Neural cell (in vitro differentiated cells): Measurements from ENCODE around the gene TBC1D5.

ENCODE experiments used
- EP300 ChIP-seq: fragments of 450-650 bp; conservative IDR thresholded peaks from 2 replicates; pipeline ENCODE4 v1.6.1; 2014; ENCODE audit warnings: antibody characterized with exemption, mild to moderate bottlenecking, moderate library complexity; ENCODE audit not compliant: poor library complexity, severe bottlenecking
- EZH2 ChIP-seq: fragments of 200-600, 300-800 bp; shearing (Covaris generic), sonication (generic); IDR thresholded peaks from 2 replicates; pipeline ENCODE4 v1.6.1; 2014; ENCODE audit warnings: antibody characterized with exemption, low read length, borderline replicate concordance, mild to moderate bottlenecking; ENCODE audit not compliant: insufficient read depth, poor library complexity, severe bottlenecking
- MXI1 ChIP-seq: fragments of 450-650 bp; conservative IDR thresholded peaks from 2 replicates; pipeline ENCODE4 v1.6.1; 2014; ENCODE audit warnings: antibody characterized with exemption, mild to moderate bottlenecking; ENCODE audit not compliant: poor library complexity, severe bottlenecking
- TF ChIP-seq, protein P1 (sequence below): fragments of 450-650 bp; IDR thresholded peaks from 2 replicates; pipeline ENCODE4 v1.5.1; 2014; ENCODE audit warnings: antibody characterized with exemption, mild to moderate bottlenecking, moderate library complexity; ENCODE audit not compliant: poor library complexity, severe bottlenecking
- TF ChIP-seq, protein P2 (sequence below): IDR thresholded peaks from 2 replicates; pipeline ENCODE4 v1.6.1; 2012; ENCODE audit warnings: borderline replicate concordance

DNA sequence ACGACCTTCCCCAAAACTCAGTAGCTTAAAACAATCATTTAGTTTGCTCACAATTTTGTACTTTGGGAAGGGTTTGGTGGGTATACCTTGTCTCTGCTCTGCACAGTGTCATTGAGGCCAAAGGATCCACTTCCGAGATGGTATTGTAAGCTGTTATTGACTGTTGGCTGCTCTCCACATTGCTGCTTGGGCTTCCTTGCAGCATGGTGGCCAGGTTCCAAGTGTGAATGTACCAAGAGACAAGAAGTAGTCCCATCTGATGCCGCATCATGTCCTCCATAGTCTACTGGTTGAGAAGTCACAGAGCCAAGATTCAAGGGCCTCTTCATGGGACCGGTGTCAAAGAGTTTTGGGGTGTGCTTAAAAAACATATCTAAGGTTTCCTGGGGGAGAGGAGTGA, 589.2 kb downstream of the TBC1D5 start:
- TF ChIP-seq, protein P1, sequence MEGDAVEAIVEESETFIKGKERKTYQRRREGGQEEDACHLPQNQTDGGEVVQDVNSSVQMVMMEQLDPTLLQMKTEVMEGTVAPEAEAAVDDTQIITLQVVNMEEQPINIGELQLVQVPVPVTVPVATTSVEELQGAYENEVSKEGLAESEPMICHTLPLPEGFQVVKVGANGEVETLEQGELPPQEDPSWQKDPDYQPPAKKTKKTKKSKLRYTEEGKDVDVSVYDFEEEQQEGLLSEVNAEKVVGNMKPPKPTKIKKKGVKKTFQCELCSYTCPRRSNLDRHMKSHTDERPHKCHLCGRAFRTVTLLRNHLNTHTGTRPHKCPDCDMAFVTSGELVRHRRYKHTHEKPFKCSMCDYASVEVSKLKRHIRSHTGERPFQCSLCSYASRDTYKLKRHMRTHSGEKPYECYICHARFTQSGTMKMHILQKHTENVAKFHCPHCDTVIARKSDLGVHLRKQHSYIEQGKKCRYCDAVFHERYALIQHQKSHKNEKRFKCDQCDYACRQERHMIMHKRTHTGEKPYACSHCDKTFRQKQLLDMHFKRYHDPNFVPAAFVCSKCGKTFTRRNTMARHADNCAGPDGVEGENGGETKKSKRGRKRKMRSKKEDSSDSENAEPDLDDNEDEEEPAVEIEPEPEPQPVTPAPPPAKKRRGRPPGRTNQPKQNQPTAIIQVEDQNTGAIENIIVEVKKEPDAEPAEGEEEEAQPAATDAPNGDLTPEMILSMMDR: no peak
- TF ChIP-seq MXI1 (no peak), EZH2 (no peak), EP300 (no peak)
- TF ChIP-seq, protein P2, sequence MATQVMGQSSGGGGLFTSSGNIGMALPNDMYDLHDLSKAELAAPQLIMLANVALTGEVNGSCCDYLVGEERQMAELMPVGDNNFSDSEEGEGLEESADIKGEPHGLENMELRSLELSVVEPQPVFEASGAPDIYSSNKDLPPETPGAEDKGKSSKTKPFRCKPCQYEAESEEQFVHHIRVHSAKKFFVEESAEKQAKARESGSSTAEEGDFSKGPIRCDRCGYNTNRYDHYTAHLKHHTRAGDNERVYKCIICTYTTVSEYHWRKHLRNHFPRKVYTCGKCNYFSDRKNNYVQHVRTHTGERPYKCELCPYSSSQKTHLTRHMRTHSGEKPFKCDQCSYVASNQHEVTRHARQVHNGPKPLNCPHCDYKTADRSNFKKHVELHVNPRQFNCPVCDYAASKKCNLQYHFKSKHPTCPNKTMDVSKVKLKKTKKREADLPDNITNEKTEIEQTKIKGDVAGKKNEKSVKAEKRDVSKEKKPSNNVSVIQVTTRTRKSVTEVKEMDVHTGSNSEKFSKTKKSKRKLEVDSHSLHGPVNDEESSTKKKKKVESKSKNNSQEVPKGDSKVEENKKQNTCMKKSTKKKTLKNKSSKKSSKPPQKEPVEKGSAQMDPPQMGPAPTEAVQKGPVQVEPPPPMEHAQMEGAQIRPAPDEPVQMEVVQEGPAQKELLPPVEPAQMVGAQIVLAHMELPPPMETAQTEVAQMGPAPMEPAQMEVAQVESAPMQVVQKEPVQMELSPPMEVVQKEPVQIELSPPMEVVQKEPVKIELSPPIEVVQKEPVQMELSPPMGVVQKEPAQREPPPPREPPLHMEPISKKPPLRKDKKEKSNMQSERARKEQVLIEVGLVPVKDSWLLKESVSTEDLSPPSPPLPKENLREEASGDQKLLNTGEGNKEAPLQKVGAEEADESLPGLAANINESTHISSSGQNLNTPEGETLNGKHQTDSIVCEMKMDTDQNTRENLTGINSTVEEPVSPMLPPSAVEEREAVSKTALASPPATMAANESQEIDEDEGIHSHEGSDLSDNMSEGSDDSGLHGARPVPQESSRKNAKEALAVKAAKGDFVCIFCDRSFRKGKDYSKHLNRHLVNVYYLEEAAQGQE: no peak
